Measurements from ENCODE around the gene UBE3D. TPM values are rescaled to one million over a fixed set of nuclear protein-coding genes. Genes with fewer than 3 reads are reported as not detected.

Gene UBE3D
- total RNA-seq, 4 donors from 2014 or later = 5.3 to 12.4 (median 8.4) TPM

GRCh38 chr6:82842721-82843120 lies 222.9 kb downstream of the UBE3D start:
- Histone ChIP-seq H3K4me1 (no peaks in the 10 kb centered on the region), H3K4me3 (no peak overlapping the region), H3K36me3 (no peaks in the 10 kb centered on the region), H3K27me3 (no peaks in the 10 kb centered on the region), H3K9me3 (no peaks in the 10 kb centered on the region), H3K27ac (no peak overlapping the region)
- intact Hi-C loops (cut with DNase I) = no loop called here
- 73 to 79% methylated on average over 6 of the region's 6 CpGs for WGBS, 2 donors
- DNase-seq = no peak
- TF ChIP-seq POLR2A (IDR thresholded peaks at IDR 0.05) = no peak
- TF ChIP-seq, protein P1, sequence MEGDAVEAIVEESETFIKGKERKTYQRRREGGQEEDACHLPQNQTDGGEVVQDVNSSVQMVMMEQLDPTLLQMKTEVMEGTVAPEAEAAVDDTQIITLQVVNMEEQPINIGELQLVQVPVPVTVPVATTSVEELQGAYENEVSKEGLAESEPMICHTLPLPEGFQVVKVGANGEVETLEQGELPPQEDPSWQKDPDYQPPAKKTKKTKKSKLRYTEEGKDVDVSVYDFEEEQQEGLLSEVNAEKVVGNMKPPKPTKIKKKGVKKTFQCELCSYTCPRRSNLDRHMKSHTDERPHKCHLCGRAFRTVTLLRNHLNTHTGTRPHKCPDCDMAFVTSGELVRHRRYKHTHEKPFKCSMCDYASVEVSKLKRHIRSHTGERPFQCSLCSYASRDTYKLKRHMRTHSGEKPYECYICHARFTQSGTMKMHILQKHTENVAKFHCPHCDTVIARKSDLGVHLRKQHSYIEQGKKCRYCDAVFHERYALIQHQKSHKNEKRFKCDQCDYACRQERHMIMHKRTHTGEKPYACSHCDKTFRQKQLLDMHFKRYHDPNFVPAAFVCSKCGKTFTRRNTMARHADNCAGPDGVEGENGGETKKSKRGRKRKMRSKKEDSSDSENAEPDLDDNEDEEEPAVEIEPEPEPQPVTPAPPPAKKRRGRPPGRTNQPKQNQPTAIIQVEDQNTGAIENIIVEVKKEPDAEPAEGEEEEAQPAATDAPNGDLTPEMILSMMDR (IDR thresholded peaks at IDR 0.05) = no peak

Small RNA genes within 50 kb of the gene (small RNA-seq; reads per million reads assigned to genes)
- gene LAP3P1 = 0 to 0.15 (median 0) reads per million in 4 donors

Other genes starting within 250 kb of the UBE3D start
- 10 to 100 TPM; 19.0 to 40.2 (median 22.4) TPM for gene DOP1A, start 1.8 kb upstream of the UBE3D start, total RNA-seq
- 10 to 100 TPM; 10.9 to 20.6 (median 16.9) TPM for gene PGM3, start 127.4 kb upstream of the UBE3D start, total RNA-seq
- gene RWDD2A, start 127.5 kb upstream of the UBE3D start, total RNA-seq = 1 to 10 TPM in 2 of 4 donors, under 1 TPM in 2; 0.57 to 3.1 (median 0.91) TPM